Common myeloid progenitor, CD34-positive (primary cell): Measurements from ENCODE around the gene OR2H2.
A peak's percentile ranks its signal among the peaks of the same experiment; 100 is the strongest.

Source experiments
- CTCF ChIA-PET: fragments of 350-600 bp; sonication (Branson Sonifier 250); formaldehyde crosslinking; loops from one replicate; lab custom pipeline; 2021; ENCODE audit warnings: antibody characterized with exemption; lab: Charles Lee
- POLR2A ChIA-PET: fragments of 350-600 bp; sonication (Branson Sonifier 250); formaldehyde crosslinking; loops from one replicate; lab custom pipeline; 2021; ENCODE audit warnings: antibody characterized with exemption; lab: Charles Lee
- DNase-seq, 3 donors: peaks; one replicate each; pipeline versions ENCODE4 v3.0.0 to v3.0.0-alpha.2; 2013
- H3K27ac ChIP-seq, 2 experiments: 1 replicate in 1 of 2; 2 replicates in 1 of 2; pipeline ENCODE4 v1.7.0; 2013; ENCODE audit warnings: inconsistent platforms in 2 of 2, low read length in 2 of 2, mild to moderate bottlenecking in 2 of 2, low read depth in 1 of 2, moderate library complexity in 1 of 2; ENCODE audit not compliant: severe bottlenecking in 2 of 2, insufficient read depth in 1 of 2, poor library complexity in 1 of 2
- H3K27me3 ChIP-seq, 5 experiments: replicated peaks in 2 of 5; 1 replicate in 3 of 5; 2 replicates in 2 of 5; pipeline versions ENCODE4 v1.6.1 to v1.7.0; 2013; ENCODE audit warnings: low read length in 4 of 5, mild to moderate bottlenecking in 2 of 5, moderate library complexity in 2 of 5, inconsistent platforms in 1 of 5; ENCODE audit not compliant: insufficient read depth in 5 of 5, control insufficient read depth in 4 of 5
- H3K36me3 ChIP-seq, 4 experiments: 1 replicate in 2 of 4; 2 replicates in 2 of 4; pipeline versions ENCODE4 v1.6.1 to v1.7.0; 2013; ENCODE audit warnings: low read length in 3 of 4, control low read depth in 1 of 4, mild to moderate bottlenecking in 1 of 4; ENCODE audit not compliant: control insufficient read depth in 4 of 4, insufficient read depth in 4 of 4
- H3K4me1 ChIP-seq, 4 experiments: 1 replicate in 3 of 4; 2 replicates in 1 of 4; pipeline versions ENCODE4 v1.6.1 to v1.7.1; 2013; ENCODE audit warnings: low read length in 3 of 4, mild to moderate bottlenecking in 3 of 4, control low read depth in 1 of 4, inconsistent platforms in 1 of 4, moderate library complexity in 1 of 4; ENCODE audit not compliant: control insufficient read depth in 4 of 4, insufficient read depth in 4 of 4; ENCODE audit errors: control extremely low read depth in 1 of 4
- H3K4me3 ChIP-seq, 7 experiments: 1 replicate in 4 of 7; 2 replicates in 3 of 7; pipeline versions ENCODE4 v1.5.1 to v1.7.0; 2013; ENCODE audit warnings: mild to moderate bottlenecking in 7 of 7, low read length in 6 of 7, moderate library complexity in 6 of 7, inconsistent platforms in 2 of 7, low read depth in 2 of 7, control low read depth in 1 of 7; ENCODE audit not compliant: insufficient read depth in 4 of 7, control insufficient read depth in 1 of 7; ENCODE audit errors: extremely low read depth in 1 of 7
- H3K9me3 ChIP-seq, 5 experiments: 1 replicate in 4 of 5; 2 replicates in 1 of 5; pipeline versions ENCODE4 v1.6.1 to v1.7.1; 2013; ENCODE audit warnings: low read length in 4 of 5, mild to moderate bottlenecking in 2 of 5, inconsistent platforms in 1 of 5, low read depth in 1 of 5, moderate library complexity in 1 of 5; ENCODE audit not compliant: control insufficient read depth in 4 of 5, insufficient read depth in 2 of 5; ENCODE audit errors: control extremely low read depth in 1 of 5
- WGBS: methylation state at CpG from one replicate; pipeline ENCODE4 v1.1.5; 2013; ENCODE audit not compliant: insufficient coverage; 5-methylcytosine and 5-hydroxymethylcytosine counted together

The OR2H2 gene

GRCh38 chr6:29627755-29628418, 43.0 kb downstream of the OR2H2 start:
- Histone ChIP-seq H3K27ac (peak overlapping the region in 1 of 2 experiments; percentile 47), H3K36me3 (peaks cover 0 to 4% (median 2%) of the 10 kb centered on the region in 4 experiments), H3K9me3 (no peaks in the 10 kb centered on the region), H3K27me3 (peaks cover 0 to 28% (median 0%) of the 10 kb centered on the region in 5 experiments), H3K4me1 (peaks cover 6 to 40% (median 26%) of the 10 kb centered on the region in 4 experiments), H3K4me3 (peak overlapping the region; percentile 54 to 92 (median 71))
- under 1% methylated on average over 25 of the region's 51 CpGs for WGBS
- CTCF ChIA-PET, result interaction anchor here (1.5 to 1.6 kb wide), 2 partner anchors 10 to 26 kb away, joined by 3 to 6 read pairs; no protein-coding TSS in a partner anchor
- peak; percentile 72 to 76 (median 76) for DNase-seq
- POLR2A ChIA-PET, result no interaction called here

- peak; percentile 42 to 55 (median 48) for DNase-seq
- Histone ChIP-seq H3K36me3 (peaks cover 0 to under 1% (median under 1%) of the 10 kb centered on the region in 4 experiments), H3K4me1 (peaks cover 6 to 45% (median 29%) of the 10 kb centered on the region in 4 experiments), H3K27me3 (peaks cover 0 to 33% (median 0%) of the 10 kb centered on the region in 5 experiments), H3K9me3 (no peaks in the 10 kb centered on the region), H3K27ac (peak overlapping the region in 1 of 2 experiments; percentile 47), H3K4me3 (peak overlapping the region; percentile 41 to 92 (median 71))
- ChIA-PET CTCF (interaction anchor here (0.7 to 1.6 kb wide), 2 partner anchors 25 to 252 kb away, joined by 3 to 6 read pairs; no protein-coding TSS in a partner anchor), POLR2A (no interaction called here)
- 0% methylated on average over 28 of the region's 32 CpGs for WGBS
Measured at GRCh38 chr6:29628419-29629281, 43.7 kb downstream of the OR2H2 start.

DNA sequence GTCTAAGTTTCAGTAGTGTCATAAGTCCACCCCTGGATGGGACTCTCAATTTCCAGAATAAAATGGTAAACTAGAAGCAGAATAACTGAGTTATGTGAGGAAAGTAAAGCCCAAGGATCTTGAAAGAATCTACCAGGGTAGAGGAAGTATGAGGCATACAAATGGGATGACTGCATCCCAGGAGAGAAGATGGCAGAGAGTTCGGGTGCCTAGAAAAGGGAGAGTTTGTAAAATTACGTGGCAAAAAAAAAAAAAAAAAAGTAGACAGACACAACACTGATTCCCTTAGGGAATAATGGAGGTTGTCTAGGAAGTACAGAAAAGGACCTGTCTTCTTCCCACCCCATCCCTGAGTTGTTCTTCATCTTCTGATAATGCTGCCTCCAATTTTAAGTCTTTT, 44.6 kb downstream of the OR2H2 start:
- peaks cover 6 to 48% (median 31%) of the 10 kb centered on the region in 4 experiments for H3K4me1 ChIP-seq
- H3K4me3 ChIP-seq, result no peak overlapping the region
- H3K9me3 ChIP-seq, result no peaks in the 10 kb centered on the region
- WGBS, result no CpG with 5 or more reads among the region's 2 CpGs
- no peaks in the 10 kb centered on the region for H3K36me3 ChIP-seq
- DNase-seq, result no peak
- H3K27me3 ChIP-seq, result peaks cover 0 to 31% (median 0%) of the 10 kb centered on the region in 5 experiments
- CTCF ChIA-PET, result interaction anchor here (1.6 kb wide), 1 partner anchor 24 kb away, joined by 6 read pairs; no protein-coding TSS in a partner anchor
- H3K27ac ChIP-seq, result no peak overlapping the region
- POLR2A ChIA-PET, result no interaction called here

GRCh38 chr6:29630315-29630714, 45.4 kb downstream of the OR2H2 start:
- peaks cover 0 to 29% (median 0%) of the 10 kb centered on the region in 5 experiments for H3K27me3 ChIP-seq
- H3K4me3 ChIP-seq, result no peak overlapping the region
- H3K36me3 ChIP-seq, result no peaks in the 10 kb centered on the region
- H3K27ac ChIP-seq, result no peak overlapping the region
- POLR2A ChIA-PET, result no interaction called here
- no peak for DNase-seq
- H3K4me1 ChIP-seq, result peaks cover 6 to 48% (median 31%) of the 10 kb centered on the region in 4 experiments
- 100% methylated on average over 9 of the region's 9 CpGs for WGBS
- CTCF ChIA-PET, result interaction anchor here (0.6 kb wide), 1 partner anchor 14 kb away, joined by 3 read pairs; no protein-coding TSS in a partner anchor
- H3K9me3 ChIP-seq, result no peaks in the 10 kb centered on the region

GRCh38 chr6:29631209-29631810, 46.4 kb downstream of the OR2H2 start:
- Histone ChIP-seq H3K27ac (no peak overlapping the region), H3K4me1 (peaks cover 6 to 48% (median 31%) of the 10 kb centered on the region in 4 experiments), H3K36me3 (no peaks in the 10 kb centered on the region), H3K27me3 (peaks cover 0 to 28% (median 0%) of the 10 kb centered on the region in 5 experiments), H3K9me3 (no peaks in the 10 kb centered on the region), H3K4me3 (peak overlapping the region in 3 of 7 experiments; percentile 11 to 82 (median 74))
- POLR2A ChIA-PET, result no interaction called here
- DNase-seq, result no peak
- CTCF ChIA-PET, result no interaction called here
- 62% methylated on average over 6 of the region's 14 CpGs for WGBS

DNA sequence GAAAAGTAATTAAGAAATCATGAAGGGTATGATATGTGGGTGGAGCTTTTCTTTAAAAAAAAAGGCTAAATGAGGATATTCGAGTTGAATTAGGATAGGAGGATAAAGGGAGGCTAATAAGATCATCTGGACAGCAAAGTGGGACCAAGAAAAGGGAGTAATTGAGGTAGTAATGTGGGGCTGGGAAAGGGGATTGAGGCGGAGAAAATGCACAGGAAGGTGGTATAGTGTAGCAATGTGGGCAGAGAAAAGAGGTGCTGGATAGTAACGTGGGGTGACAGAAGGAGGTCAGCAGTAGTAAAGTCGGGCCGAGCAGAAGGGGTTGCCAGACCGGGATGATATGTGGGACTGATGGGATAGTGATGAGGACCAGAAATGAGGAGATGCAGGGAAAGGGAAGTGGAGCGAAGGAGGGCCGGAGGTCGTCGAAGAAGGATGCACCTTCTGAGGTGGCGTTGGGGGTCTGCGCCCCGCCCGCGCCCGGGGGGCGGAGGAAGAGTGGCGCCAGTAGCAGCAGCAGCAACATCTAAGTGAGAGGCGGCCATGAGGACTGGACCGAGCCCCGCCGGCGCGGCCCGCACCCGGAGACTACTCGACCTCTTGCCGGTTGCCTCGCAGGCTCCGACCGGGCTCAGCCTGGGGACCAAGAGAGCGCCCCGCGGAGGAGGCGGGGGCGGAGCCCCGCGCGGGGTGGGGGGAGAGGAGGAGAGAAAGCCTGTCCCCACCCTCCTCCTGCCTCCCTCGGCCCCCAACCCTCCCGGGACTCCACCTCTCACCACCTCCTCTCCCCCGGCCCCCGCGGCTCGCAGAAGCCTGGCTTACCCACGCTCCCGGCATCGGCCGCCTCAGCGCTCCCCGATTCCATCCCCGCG, 47.2 kb downstream of the OR2H2 start:
- POLR2A ChIA-PET, result no interaction called here
- CTCF ChIA-PET, result interaction anchor here (1.8 kb wide), 1 partner anchor 22 kb away, joined by 11 read pairs; no protein-coding TSS in a partner anchor
- no peaks in the 10 kb centered on the region for H3K36me3 ChIP-seq

More for the DNA sequence above, 47.2 kb downstream of the OR2H2 start:
- Histone ChIP-seq H3K27me3 (peaks cover 0 to 26% (median 0%) of the 10 kb centered on the region in 5 experiments), H3K27ac (no peak overlapping the region), H3K4me1 (peaks cover 6 to 48% (median 30%) of the 10 kb centered on the region in 4 experiments), H3K9me3 (no peaks in the 10 kb centered on the region), H3K4me3 (peak overlapping the region; percentile 10 to 82 (median 64))
- WGBS, result 3% methylated on average over 41 of the region's 53 CpGs
- DNase-seq, result peak; percentile 43 to 68 (median 57)
